Stimulated activated CD4-positive, alpha-beta T cell treated with anti-CD3 and anti-CD28 coated beads, TNF-alpha, amount 100 ng/mL, for 1 hour (primary cell): ENCODE data around the gene MAPKAPK2.

Source experiments
- DNase-seq, 3 donors: peaks; one replicate each; pipeline ENCODE4 v3.0.0-alpha.2; 2020; ENCODE audit warnings: low read depth in 3 of 3, low spot score in 1 of 3

MAPKAPK2 gene

GRCh38 chr1:206660136-206660535 is 24.6 kb upstream of the MAPKAPK2 start:
- DNase-seq: no peak

GRCh38 chr1:206661161-206661820 is 23.4 kb upstream of the MAPKAPK2 start:
- no peak for DNase-seq

GRCh38 chr1:206662396-206663092 is 22.2 kb upstream of the MAPKAPK2 start:
- no peak for DNase-seq

GRCh38 chr1:206663362-206663761 is 21.3 kb upstream of the MAPKAPK2 start:
- no peak for DNase-seq

GRCh38 chr1:206663832-206664652 is 20.7 kb upstream of the MAPKAPK2 start:
- DNase-seq: peak; percentile 42 to 50 (median 47)

- no peak for DNase-seq
Observed at GRCh38 chr1:206664740-206665139, 20.0 kb upstream of the MAPKAPK2 start.

- no peak for DNase-seq
Observed at GRCh38 chr1:206666031-206666561, 18.6 kb upstream of the MAPKAPK2 start.

- no peak for DNase-seq
Observed at GRCh38 chr1:206666954-206667665, 17.6 kb upstream of the MAPKAPK2 start.

- DNase-seq: no peak
Observed at GRCh38 chr1:206668351-206668750, 16.4 kb upstream of the MAPKAPK2 start.

- DNase-seq: no peak
Observed at GRCh38 chr1:206668874-206669410, 15.8 kb upstream of the MAPKAPK2 start.

GRCh38 chr1:206672011-206672688 is 12.6 kb upstream of the MAPKAPK2 start:
- DNase-seq: no peak

- no peak for DNase-seq
Observed at GRCh38 chr1:206672844-206673758, 11.6 kb upstream of the MAPKAPK2 start.

- DNase-seq: no peak
Observed at GRCh38 chr1:206674236-206674635, 10.5 kb upstream of the MAPKAPK2 start.

- DNase-seq: no peak
Observed at GRCh38 chr1:206674745-206675175, 9.9 kb upstream of the MAPKAPK2 start.

- DNase-seq: no peak
Observed at GRCh38 chr1:206676499-206676898, 8.2 kb upstream of the MAPKAPK2 start.

- no peak for DNase-seq
Observed at GRCh38 chr1:206678490-206678889, 6.2 kb upstream of the MAPKAPK2 start.

GRCh38 chr1:206679738-206680211 is 4.9 kb upstream of the MAPKAPK2 start:
- DNase-seq: no peak

- DNase-seq: no peak
Observed at GRCh38 chr1:206680279-206680678, 4.4 kb upstream of the MAPKAPK2 start.

- DNase-seq: no peak
Observed at GRCh38 chr1:206681359-206681758, 3.3 kb upstream of the MAPKAPK2 start.
